GM19324 (cell line): Measurements from ENCODE around the gene RUNX3.

Source experiments
- ATAC-seq: cut with Tn5 transposase; IDR thresholded peaks from one replicate; pipeline ENCODE4 v1.9.1; 2021; ENCODE audit warnings: mild to moderate bottlenecking, moderate library complexity; ENCODE audit not compliant: unreplicated experiment, low FRiP score

Gene RUNX3

DNA sequence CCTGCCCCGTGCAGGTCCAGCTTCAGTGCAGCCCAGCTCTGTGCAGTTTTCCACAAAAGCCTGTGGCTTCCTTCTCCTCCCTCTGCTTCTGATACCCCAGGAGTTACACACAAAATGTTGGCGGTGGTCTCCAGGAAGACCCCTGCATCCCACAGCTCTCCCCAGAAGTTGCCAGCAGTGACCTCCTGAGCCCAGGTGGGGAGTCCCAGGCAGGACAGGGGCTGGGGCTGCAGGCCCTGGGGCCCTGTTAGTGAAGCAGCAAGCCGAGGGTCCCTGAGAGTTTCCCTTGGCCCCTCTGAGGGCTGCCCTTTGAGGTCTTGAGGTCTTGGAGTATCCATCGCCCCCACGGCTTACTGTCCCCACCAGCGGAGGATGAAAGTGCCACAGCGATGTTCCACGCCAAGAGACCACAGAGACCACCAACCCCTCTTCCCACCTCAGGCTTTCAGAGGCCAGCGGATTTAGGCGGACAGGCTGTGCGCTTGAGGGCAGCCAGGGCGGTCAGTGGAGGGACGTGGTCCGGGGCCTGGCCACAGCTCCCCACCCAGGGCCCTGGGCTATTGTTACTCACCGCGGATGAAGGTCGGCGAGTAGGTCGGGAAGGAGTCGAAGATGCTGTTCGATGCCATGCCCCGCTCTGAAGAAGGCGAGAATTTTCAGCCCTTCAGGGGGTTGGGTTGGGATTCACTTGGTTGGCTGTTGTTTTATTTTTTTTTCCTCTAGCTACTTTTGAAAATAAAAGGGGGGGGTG, 34.0 kb upstream of the RUNX3 start:
- ATAC-seq, result no peak

DNA sequence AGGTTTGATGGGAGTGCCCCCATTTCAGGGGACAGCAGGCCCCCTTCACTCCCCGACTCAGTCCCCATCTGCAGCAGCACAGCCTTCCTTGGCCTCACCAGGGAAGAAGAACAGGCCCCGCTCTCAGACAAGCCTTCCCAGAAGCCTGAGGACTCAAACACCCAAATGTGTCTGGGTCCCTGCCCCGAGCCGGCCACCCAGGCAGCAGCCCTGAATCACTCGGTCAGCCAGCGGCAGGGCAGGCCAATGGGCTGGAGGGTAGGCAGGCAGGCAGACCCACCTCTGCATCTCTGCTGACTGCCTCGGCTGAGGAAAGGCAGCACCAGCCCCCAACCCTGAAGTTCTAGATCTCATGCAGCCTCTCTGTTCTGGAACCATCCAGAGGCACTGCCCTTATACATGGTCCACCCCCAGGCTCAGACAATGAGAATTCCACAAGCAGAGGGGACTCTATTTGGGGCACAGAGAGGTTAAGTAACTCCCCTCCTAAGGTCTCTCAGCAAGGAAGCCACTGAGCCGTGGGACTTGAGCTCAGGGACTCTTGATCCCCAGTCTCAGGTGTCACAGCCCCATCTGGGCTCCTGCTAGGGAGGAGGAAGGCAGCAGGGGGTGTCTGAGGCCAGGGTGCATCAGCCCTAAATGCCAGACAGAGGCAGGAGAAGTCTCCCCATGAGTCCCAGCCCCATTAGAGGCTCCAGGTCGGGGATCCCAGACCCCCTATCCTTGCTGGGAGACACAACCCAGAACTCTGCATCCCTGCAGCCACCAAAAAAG, 33.2 kb upstream of the RUNX3 start:
- ATAC-seq, result no peak

DNA sequence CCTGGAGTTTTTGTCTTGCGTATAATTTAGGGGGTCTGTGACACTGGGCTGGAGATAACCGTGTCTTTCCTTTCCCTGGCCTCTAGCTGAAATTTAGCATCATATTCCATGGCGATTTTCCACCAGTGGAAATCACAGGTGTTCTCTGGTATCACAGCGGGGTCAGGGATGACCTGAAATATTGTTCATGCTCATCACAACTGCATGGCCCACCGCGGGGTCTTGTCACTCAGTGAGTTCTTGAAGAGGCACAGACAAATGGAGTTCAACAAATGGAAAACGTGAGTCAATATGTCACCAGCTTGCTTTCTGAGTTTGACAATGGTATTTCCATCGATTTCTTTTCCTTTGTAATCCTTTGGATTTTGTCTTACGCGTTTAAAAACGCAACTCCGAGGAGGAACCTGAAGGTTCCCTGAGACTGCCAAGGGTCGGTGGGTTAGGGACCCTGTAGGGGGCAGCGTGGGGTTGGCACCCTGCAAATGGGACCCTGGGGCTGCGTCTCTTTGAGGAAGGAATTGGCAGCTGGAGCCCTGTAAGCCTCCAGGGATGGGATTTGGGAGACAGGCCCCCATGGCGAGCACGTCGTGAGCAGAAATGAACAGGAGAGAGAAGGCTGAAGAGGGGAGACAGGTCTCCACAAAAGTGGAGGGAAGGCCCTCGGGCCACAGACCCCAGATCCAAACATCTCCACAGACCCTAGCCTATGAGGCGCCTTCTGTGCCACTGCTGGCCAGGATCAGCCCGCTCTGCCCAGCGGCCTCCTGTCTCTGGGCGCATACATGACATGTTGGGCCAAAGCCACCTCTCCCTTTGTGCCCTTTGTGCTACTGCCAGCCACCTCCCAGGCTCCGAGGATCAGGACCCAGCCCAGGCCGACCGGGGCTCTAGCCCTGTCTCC, 32.1 kb upstream of the RUNX3 start:
- no peak for ATAC-seq

DNA sequence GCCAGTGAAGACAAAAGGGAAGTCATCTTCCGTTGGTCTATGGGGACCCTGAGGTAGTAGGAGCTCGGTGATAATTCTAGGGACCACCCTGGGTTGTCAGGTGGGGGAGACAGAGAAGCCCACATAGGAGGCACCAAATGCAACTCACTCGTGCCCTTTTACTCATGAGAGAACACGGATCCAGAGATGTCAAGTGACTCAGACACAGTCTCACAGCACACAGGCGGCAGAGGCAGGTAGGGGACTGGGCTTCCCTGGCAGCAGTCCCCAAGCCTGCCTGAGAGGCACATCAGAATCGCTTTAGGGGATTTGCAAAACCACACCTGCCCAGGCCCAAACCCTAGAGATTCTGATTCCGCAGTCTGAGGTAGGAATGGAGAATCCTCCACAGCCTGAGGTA, 31.3 kb upstream of the RUNX3 start:
- no peak for ATAC-seq

DNA sequence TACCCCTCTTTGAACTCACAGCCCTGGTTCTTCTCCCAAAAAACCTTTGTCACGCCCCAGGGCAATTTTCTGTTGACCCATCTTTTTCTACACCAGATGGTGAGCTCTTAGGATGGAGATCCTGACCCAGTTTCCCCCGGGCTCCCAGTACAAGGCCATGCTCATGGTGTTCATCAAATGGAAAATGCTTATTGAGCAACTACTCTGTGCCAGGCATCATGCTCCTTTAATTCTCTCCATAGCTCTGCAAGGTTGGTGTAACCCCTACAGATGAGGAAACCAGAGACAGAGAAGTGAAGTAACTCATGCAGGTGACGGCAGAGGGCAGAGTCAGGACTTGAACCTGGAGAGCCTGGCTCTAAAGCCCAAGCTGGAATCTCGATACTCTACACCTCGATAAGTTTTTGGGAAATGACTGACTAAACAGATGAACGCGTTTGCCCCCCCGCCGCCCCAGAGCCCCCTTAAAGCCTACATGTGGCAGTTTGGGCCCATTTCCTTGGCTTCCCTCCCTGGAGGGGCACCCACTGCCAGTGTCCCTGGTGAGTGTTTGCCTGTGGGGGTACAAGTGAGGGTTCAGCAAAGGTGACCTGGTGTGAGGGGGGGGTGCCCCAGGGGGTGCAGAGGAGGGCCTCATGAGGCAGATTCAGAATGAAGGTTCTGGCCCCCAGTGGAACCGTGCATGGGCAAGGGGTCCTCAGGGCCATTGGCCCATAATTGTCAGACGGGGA, 30.2 kb upstream of the RUNX3 start:
- ATAC-seq, result no peak

DNA sequence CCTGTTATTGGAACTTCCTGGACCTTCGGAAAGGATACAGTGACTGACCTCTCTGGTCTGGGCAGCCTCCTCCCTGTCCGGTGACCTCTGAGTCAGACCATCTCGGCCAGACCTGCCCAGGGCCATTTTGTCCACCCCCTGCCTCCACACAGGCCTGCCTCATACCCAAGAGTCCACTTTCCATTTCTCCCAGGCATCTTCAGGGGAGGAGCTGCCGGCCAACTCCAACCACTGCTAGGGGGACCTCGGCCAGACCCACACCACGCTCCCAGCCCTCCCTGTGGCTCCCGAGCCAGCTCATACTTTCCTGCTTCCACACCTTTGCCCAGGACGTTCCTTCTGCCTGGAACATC, 29.5 kb upstream of the RUNX3 start:
- ATAC-seq, result no peak

DNA sequence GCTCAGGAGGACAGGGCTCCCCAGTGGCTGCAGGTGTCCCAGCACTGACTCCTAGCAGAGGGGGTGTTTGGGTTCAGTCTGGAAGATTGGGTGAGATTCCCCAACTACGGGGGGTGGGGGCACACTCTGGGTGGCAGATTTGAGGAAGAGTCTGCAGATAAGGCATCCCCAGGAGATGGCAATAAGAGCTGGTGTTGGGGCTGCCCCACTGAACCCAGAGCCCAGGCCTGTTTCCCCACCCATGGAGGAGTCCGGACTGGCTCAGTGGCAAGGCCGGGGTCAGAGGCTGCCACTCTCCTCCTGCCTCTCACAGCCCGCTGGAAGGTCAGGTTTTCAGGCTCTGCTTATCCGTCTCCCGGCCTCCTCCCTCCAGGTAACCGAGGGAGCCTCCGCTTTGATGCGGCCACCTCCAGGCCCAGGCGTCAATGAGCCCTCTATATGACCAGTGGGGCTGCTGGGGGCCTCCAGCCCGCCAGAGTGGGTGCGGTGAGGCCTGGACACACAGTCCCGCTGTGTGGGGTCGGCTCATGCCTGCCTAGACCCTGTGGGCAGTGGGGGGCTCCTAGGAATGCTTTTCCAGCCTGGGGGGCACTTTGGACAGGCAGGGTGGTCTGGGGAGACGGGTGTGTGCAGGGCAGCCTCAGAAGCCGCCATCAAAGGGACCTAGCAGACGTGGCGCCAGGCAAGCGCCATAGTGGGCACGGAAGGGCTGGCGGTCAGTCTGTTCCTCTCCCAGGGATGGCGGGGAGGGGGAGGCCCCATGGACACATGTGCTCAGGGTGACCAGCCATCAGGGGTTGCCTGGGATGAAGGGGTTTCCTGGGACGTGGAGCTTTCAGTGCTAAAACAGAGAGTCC, 28.9 kb upstream of the RUNX3 start:
- no peak for ATAC-seq

DNA sequence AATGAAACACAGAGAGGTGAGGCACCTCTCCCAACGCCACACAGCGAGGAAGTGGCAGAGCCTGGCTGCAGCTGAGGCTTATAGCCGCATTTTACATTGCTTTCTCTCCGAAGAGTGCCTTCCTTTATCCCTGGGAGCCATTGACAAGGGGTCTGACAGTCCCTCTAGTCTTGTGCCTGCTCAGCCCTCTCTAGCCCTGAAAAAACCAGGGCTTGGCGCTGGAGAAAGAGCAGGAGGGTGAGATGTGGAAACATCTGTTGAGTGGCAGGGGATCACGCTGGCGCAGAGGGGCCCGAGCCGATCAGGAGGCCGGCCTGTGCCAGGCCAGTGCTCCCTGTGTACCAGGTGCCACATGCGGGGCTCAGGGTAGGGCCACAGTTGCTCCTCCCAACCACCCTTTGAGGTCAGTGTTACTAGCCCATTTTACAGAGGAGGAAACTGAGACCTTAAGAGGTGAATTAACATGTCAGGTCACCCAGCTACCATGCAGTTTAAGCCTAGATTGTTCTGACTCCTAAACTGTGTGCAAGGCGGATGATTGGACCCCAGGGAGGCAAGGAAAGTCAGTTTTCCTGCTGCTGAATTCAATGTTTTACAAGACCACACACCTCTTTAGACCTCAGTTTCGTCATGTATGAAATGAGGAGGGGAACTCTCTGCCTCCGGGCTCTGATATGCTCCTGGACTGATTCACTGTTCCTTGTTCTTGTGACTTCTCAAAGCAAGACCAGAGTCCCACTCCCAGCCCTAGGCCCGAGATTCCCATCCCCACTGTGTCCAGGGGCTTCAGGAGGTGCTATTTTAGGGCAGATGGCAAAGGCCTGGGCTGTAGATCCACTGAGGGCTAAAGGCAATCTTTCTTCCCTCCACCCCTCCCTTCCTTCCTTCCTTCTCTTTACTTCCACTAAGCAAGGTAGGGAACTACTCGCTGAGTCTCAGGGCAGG, 28.0 kb upstream of the RUNX3 start:
- no peak for ATAC-seq

DNA sequence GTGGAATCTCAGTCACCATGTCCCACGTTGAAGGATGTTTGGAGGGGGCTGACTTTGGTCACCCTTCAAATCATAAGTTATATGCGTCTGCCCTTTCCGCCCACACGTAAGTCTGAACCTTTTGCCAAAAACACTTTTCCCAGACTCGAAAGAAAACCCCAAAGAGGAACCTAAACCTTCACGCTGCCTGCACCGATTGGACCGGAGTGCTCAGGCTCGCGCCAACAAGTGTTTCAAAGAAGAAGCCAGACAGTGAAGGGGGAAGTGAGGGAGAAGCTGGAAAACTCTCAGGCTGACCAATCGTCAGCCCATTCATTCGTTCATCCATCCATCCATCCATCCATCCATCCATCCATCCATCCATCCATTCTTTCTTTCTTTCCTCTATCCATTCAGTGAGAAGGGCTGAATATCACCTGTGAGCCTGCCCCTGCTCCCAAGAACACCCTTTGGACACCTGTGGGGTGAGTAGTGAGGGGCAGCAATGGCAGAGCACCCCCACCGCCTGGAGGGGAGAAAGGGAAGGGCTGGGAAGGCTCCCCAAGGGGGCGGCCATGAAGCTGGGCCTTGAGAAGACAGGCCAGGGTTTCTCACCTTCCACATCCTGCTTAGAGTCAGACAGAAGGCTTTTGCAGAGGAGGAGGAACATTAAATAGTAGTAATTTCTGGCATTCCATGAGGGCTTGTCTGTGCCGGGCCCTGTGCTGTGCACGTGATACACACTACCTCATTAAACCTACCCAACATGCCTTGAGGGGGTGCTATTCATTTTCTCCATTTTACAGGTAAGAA, 27.1 kb upstream of the RUNX3 start:
- no peak for ATAC-seq

DNA sequence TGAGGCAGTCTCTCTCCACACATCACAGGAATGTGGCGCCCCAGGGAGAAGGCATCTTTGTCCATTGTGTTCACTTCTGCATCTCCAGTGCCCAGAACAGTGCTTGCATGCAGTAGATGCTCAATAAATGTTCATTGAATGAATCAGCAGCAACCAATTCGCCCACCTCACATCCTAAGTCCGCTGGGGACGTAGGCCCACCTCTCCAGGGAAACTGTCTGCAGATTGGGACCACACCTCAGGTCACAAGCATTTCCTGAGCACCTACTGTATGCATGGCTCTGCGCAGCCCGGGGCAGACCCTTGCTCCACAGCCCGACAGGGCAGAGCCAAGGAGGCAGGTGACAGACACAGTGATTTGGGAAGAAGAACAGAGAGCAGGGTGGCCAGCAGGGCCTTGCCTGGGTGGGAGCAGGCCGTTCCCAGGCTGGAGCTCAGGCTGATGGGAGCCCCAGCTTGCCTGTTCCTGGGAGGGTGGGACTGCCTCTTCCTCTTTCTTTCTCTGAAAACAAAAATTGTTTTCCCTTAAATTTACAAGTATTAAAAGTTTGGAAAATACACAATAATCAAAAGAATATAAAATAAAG, 25.8 kb upstream of the RUNX3 start:
- no peak for ATAC-seq

DNA sequence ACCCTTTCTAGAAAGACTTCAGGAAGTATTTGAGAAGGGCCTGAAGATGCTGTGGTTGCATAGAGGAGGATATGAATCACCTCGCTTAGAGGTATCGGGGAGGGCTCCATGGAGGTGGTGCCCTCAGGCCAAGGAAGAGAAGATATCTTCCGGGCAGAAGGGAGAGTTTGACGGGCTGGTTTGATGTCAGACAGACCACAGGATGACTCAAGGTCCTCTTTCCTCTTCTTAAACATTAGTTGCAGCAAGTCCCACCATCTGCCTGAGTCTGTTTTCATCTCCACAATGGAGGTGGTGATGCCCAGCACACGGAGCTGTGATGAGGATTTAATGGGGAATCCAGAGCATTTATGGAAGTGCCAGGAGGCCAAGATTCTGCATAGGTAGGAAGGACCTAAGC, 25.1 kb upstream of the RUNX3 start:
- ATAC-seq, result no peak

DNA sequence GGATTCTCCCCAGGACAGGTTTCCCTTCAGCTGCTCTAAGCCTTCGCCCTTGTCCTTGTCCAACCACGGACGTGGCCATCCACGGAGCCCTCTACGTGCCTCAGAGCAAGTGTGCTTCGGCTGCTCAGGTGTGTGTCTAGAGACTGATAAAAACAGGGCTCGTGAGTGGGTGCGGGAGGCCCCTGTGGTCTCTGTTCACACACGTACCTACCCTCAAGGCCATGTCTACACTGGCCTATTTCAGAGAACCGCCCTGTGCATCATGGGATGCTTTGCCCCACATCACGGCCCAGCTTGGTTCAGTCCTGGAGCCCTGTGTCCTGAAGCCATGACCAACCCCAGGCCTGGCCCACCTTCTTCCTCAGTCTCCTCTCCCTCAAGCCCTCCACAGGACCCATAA, 24.6 kb upstream of the RUNX3 start:
- no peak for ATAC-seq

DNA sequence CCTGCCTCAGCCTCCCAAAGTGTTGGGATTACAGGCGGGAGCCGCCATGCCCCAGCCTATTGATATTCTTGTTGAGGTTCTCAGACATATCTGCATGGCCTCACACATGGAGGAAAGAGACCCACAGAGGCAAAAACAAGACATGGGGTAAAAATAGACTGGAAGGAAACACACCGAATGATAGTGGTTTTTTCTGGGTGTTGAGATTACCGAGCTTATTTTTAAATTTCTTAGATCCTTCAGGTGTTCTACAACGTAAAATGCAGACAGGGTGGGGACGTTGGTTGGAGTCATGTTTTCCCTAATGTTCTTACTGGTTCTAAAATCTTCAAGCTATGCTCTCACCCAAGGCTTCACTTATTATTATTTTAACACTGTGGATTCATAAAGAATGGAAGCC, 23.9 kb upstream of the RUNX3 start:
- ATAC-seq, result no peak

DNA sequence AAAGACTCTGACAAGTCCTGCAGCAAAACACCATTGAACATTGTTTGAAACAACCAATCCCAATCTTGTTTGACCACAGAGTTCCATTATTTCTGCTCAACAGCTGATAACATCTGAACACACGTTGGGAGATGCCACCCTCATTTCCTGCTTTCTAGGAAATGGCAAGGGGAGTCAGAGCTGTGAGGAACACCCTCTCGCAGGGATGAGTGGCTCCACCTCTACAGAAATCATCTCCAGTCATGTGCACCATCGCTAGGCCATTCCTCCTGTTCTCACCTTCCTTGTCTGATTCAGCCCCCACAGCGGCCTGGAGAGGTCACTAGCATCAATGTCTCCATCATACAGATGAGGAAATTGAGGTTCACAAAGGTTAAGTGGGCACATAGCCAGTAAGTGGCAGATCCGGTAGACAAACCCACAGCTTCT, 22.4 kb upstream of the RUNX3 start:
- no peak for ATAC-seq

DNA sequence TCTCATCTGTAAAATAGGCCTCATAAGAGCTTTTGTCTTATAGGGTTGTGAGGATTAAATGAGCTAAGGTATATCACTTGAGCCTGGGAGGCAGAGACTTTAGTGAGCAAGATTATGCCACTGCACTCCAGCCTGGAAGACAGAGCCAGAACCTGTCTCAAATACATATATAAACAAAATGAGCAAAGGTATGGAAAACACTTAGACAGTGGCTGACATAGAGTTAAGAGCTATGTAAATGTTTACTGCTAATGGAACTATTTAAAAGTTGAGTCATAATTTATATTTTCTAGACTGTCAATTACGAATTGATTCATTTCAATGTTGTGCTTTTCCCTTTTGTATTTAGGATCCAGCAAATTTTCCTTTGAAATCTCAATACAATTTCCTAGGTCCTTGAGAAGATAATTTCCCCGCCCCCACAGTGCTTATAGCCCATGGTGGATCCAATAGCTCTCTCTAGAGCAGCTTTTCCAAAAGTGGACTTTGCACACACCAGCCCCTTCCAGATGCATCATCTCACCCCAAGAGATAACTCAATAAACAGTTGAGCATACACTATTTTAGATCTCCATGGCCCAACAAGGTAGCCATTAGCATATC, 21.8 kb upstream of the RUNX3 start:
- ATAC-seq, result no peak

DNA sequence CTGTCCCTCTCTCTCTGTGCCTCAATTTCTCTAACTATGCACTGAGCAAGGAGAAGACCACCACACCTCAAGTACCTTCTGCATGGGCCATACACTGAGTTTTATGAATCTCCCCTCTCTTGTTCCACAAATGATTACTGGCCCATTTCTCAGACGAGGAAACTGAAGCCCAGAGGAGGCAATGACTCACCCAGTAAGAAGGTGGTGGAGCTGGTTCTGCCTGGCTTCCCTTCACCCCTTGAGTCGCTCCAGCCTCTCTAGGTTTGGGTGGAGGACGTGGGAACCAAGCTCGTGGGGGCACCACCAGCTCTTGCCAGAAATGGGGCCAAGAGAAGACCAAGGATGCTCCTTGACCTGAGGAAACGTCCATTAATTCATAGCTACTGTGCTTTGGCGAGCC, 21.3 kb upstream of the RUNX3 start:
- no peak for ATAC-seq

DNA sequence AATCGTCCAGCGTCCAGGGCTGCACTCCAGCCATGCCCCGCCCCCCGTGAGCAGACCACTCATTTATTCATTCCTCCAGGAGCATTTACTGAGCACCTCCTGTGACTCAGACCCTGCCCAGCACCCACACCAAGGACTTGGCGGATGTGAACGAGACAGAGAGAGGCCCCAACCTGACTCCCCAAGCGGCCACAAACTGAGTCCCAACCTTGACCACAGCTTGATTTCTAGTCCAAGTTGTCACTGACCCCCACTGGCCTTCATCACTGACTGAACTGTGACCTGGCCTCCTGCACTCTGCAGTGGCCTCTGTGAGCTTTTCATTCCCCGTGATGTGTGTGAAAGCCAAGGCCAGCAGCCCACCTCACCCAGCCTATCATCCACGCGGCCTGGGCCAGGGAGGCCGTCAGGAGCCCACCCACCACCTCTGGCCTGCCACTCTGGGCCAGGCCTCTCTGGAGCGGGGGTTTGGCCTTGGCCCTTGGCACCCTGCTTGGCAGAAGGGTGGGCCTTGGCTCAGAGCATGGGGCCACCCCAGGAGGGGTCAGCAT, 19.3 kb upstream of the RUNX3 start:
- ATAC-seq, result no peak
